ENCODE results near the gene EVI5. TPM values are rescaled to one million over a fixed set of nuclear protein-coding genes. Genes with fewer than 3 reads are reported as not detected.
A peak's percentile ranks its signal among the peaks of the same experiment; 100 is the strongest.
"Not testable (repeated sequence)": the region's sequence is repeated elsewhere in the genome, so short reads cannot be mapped to it uniquely, and the experiment has no call there.

The EVI5 gene
- polyA plus RNA-seq, 1 donor: 24.3 TPM

- DNase-seq: no peak
Measured at GRCh38 chr1:92792340-92792782, 7.5 kb upstream of the EVI5 start.

GRCh38 chr1:92791487-92792066 lies 6.7 kb upstream of the EVI5 start:
- no peak for DNase-seq

- DNase-seq: no peak
Measured at GRCh38 chr1:92790867-92791266, 6.0 kb upstream of the EVI5 start.

GRCh38 chr1:92790081-92790480 lies 5.2 kb upstream of the EVI5 start:
- no peak for DNase-seq

- DNase-seq: no peak
Measured at GRCh38 chr1:92786111-92786901, 1.4 kb upstream of the EVI5 start.

- peak; percentile 49 for DNase-seq
Measured at GRCh38 chr1:92784021-92784638, 778 bp downstream of the EVI5 start.

- not testable (repeated sequence) for DNase-seq
Measured at GRCh38 chr1:92783550-92783949, 1.4 kb downstream of the EVI5 start.

- DNase-seq: no peak
Measured at GRCh38 chr1:92778376-92778775, 6.5 kb downstream of the EVI5 start.

- DNase-seq: no peak
Measured at GRCh38 chr1:92774407-92774806, 10.5 kb downstream of the EVI5 start.

- DNase-seq: not testable (repeated sequence)
Measured at GRCh38 chr1:92773749-92774148, 11.2 kb downstream of the EVI5 start.

- no peak for DNase-seq
Measured at GRCh38 chr1:92769856-92770255, 15.1 kb downstream of the EVI5 start.

GRCh38 chr1:92768915-92769314 lies 16.0 kb downstream of the EVI5 start:
- no peak for DNase-seq

GRCh38 chr1:92768296-92768695 lies 16.6 kb downstream of the EVI5 start:
- no peak for DNase-seq

GRCh38 chr1:92764116-92764515 lies 20.8 kb downstream of the EVI5 start:
- no peak for DNase-seq

GRCh38 chr1:92762355-92762754 lies 22.6 kb downstream of the EVI5 start:
- DNase-seq: no peak

GRCh38 chr1:92759361-92759760 lies 25.5 kb downstream of the EVI5 start:
- DNase-seq: no peak

GRCh38 chr1:92756537-92756936 lies 28.4 kb downstream of the EVI5 start:
- DNase-seq: no peak

- no peak for DNase-seq
Measured at GRCh38 chr1:92755541-92756461, 29.1 kb downstream of the EVI5 start.

GRCh38 chr1:92754719-92755050 lies 30.2 kb downstream of the EVI5 start:
- DNase-seq: no peak

- no peak for DNase-seq
Measured at GRCh38 chr1:92754000-92754718, 30.7 kb downstream of the EVI5 start.

GRCh38 chr1:92752719-92753118 lies 32.2 kb downstream of the EVI5 start:
- no peak for DNase-seq
